DND-41 (cell line): Measurements from ENCODE around the gene STARD4.

Experiments
- ATAC-seq: fragments of 200-7000 bp; cut with Tn5 transposase; 3 replicates; pipeline ENCODE4 v1.9.1; 2021; ENCODE audit warnings: low read depth; ENCODE audit not compliant: insufficient read depth
- DNase-seq: peaks from one replicate; pipeline ENCODE4 v3.0.0-alpha.2; 2020
- H2AFZ ChIP-seq: 2 replicates; pipeline ENCODE4 v1.6.0; 2012; ENCODE audit warnings: low read depth, low read length
- H3K27ac ChIP-seq: 2 replicates; pipeline ENCODE4 v1.5.1; 2012; ENCODE audit warnings: low read length, inconsistent platforms
- H3K27me3 ChIP-seq: fragments of 200-600 bp; sonication (generic); 2 replicates; pipeline ENCODE4 v1.6.0; 2012; ENCODE audit warnings: low read length, mild to moderate bottlenecking, inconsistent platforms; ENCODE audit not compliant: insufficient read depth, poor library complexity
- H3K36me3 ChIP-seq: 2 replicates; pipeline ENCODE4 v1.5.1; 2012; ENCODE audit warnings: low read length, inconsistent platforms; ENCODE audit not compliant: insufficient read depth
- H3K4me1 ChIP-seq: 2 replicates; pipeline ENCODE4 v1.5.1; 2012; ENCODE audit warnings: mild to moderate bottlenecking, low read length; ENCODE audit not compliant: insufficient read depth
- H3K4me2 ChIP-seq: 2 replicates; pipeline ENCODE4 v1.6.0; 2012; ENCODE audit warnings: mild to moderate bottlenecking, moderate library complexity, low read length, inconsistent platforms; ENCODE audit not compliant: insufficient read depth
- H3K4me3 ChIP-seq, 2 experiments: fragments of 200-600 bp in 1 of 2; shearing (Covaris generic) in 1 of 2; 2 replicates each; pipeline ENCODE4 v1.5.1; 2012 to 2016; ENCODE audit warnings: inconsistent platforms in 2 of 2, low read length in 2 of 2, mild to moderate bottlenecking in 2 of 2, low read depth in 1 of 2, moderate library complexity in 1 of 2
- H3K79me2 ChIP-seq: 2 replicates; pipeline ENCODE4 v1.6.0; 2012; ENCODE audit warnings: low read length, inconsistent platforms; ENCODE audit not compliant: insufficient read depth
- H3K9ac ChIP-seq: 2 replicates; pipeline ENCODE4 v1.6.0; 2012; ENCODE audit warnings: low read depth, mild to moderate bottlenecking, inconsistent platforms, low read length, moderate library complexity
- H3K9me3 ChIP-seq: 2 replicates; pipeline ENCODE4 v1.5.1; 2012; ENCODE audit warnings: low read length, moderate library complexity, mild to moderate bottlenecking, inconsistent platforms; ENCODE audit not compliant: insufficient read depth, severe bottlenecking
- H4K20me1 ChIP-seq: 2 replicates; pipeline ENCODE4 v1.6.0; 2012; ENCODE audit warnings: low read length; ENCODE audit not compliant: insufficient read depth
- EZH2 ChIP-seq: IDR thresholded peaks from 3 replicates; pipeline ENCODE4 v1.6.1; 2012; ENCODE audit warnings: borderline replicate concordance, low read depth, mild to moderate bottlenecking, moderate library complexity, low read length, inconsistent platforms; ENCODE audit not compliant: severe bottlenecking
- TF ChIP-seq, protein P1 (sequence below): IDR thresholded peaks from 2 replicates; pipeline ENCODE4 v1.5.1; 2012; ENCODE audit warnings: borderline replicate concordance, low read length, moderate library complexity, mild to moderate bottlenecking; ENCODE audit not compliant: poor library complexity, severe bottlenecking; ENCODE audit errors: extremely low read depth

Gene STARD4

DNA sequence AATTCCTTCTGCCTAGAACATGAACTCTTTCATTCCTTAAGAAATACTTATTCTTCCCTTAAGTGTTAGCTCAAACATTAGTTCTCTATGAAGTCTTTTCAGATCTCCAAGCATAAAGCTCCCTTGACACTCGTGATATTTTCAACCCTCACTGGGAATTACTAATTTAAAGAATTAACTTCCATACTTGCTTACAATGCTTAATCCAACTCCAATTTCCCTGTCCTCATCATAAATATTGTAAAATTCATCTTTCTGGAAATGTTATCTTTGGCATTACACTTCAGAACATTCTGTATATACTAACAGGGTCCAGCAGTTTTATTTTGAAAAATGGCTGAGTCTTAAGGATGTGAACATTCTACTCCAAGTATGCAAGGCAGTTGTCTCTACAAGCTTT lies 7.2 kb downstream of the STARD4 start:
- Histone ChIP-seq H3K36me3 (peaks cover 49% of the 10 kb centered on the region), H2AFZ (no peak overlapping the region), H3K9ac (no peak overlapping the region), H4K20me1 (peaks cover 21% of the 10 kb centered on the region; the same call in 1 of the 2 replicates), H3K27me3 (no peaks in the 10 kb centered on the region), H3K27ac (no peak overlapping the region), H3K4me3 (no peak overlapping the region), H3K9me3 (no peaks in the 10 kb centered on the region), H3K4me1 (peaks cover 34% of the 10 kb centered on the region), H3K4me2 (no peak overlapping the region), H3K79me2 (peaks cover 81% of the 10 kb centered on the region)
- no peak for TF ChIP-seq EZH2
- TF ChIP-seq, protein P1, sequence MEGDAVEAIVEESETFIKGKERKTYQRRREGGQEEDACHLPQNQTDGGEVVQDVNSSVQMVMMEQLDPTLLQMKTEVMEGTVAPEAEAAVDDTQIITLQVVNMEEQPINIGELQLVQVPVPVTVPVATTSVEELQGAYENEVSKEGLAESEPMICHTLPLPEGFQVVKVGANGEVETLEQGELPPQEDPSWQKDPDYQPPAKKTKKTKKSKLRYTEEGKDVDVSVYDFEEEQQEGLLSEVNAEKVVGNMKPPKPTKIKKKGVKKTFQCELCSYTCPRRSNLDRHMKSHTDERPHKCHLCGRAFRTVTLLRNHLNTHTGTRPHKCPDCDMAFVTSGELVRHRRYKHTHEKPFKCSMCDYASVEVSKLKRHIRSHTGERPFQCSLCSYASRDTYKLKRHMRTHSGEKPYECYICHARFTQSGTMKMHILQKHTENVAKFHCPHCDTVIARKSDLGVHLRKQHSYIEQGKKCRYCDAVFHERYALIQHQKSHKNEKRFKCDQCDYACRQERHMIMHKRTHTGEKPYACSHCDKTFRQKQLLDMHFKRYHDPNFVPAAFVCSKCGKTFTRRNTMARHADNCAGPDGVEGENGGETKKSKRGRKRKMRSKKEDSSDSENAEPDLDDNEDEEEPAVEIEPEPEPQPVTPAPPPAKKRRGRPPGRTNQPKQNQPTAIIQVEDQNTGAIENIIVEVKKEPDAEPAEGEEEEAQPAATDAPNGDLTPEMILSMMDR = no peak
- DNase-seq (no peak), ATAC-seq (no peak)

DNA sequence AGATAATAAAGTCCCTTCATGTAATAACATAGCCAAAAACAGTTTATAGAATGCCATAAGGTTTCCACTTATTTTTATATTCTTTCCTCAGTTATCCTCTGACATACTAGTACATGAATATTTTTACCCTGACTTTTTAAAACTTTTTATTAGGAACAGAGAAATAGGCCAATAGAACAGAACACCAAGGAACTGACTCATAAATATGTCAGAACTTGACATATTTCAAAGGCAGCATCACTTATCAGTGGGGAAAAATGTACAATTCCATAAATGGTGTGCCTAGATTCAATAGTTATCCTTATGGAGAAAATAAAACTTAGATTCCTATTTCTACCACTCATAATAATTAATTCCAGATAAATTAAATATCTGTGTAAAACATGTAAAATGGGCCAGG lies 9.4 kb downstream of the STARD4 start:
- H3K4me1 ChIP-seq = peaks cover 13% of the 10 kb centered on the region
- peaks cover 12% of the 10 kb centered on the region; the same call in 1 of the 2 replicates for H4K20me1 ChIP-seq
- peaks cover 65% of the 10 kb centered on the region for H3K79me2 ChIP-seq
- H3K27me3 ChIP-seq = no peaks in the 10 kb centered on the region
- no peak overlapping the region for H3K4me2 ChIP-seq
- no peak for DNase-seq
- H3K27ac ChIP-seq = no peak overlapping the region
- no peak overlapping the region for H3K4me3 ChIP-seq
- no peak for ATAC-seq
- H3K9me3 ChIP-seq = no peaks in the 10 kb centered on the region
- no peak overlapping the region for H2AFZ ChIP-seq
- peaks cover 70% of the 10 kb centered on the region for H3K36me3 ChIP-seq
- TF ChIP-seq EZH2 = no peak
- TF ChIP-seq, protein P1 = no peak
- no peak overlapping the region for H3K9ac ChIP-seq

DNA sequence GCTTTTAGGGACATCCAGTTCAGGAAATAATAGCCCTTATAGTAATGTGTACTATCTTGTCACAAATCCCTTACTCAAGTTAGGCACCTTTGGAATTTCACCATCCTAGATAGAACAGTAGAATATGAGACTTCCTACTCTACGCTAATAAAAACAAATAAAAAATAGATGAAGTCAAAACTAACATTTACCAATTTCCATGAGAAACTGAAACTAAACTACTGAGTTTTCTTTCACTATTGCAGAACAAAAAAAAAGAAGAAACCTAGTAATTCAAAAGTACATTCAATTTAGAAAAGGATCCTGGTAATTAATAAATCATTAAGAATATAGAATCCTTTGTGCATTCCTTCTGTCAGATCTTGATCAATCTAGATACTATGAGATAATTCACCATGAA lies 14.0 kb downstream of the STARD4 start:
- Histone ChIP-seq H3K4me2 (no peak overlapping the region), H3K36me3 (peaks cover 79% of the 10 kb centered on the region)

More for the DNA sequence above, 14.0 kb downstream of the STARD4 start:
- no peak for TF ChIP-seq EZH2
- TF ChIP-seq, protein P1 = no peak
- Histone ChIP-seq H3K9ac (no peak overlapping the region), H3K9me3 (no peaks in the 10 kb centered on the region), H3K4me3 (no peak overlapping the region), H2AFZ (no peak overlapping the region), H3K4me1 (no peaks in the 10 kb centered on the region), H3K27ac (no peak overlapping the region), H3K27me3 (no peaks in the 10 kb centered on the region), H3K79me2 (peaks cover 21% of the 10 kb centered on the region), H4K20me1 (no peaks in the 10 kb centered on the region)
- no peak for ATAC-seq
- DNase-seq = no peak
